Neural cell (in vitro differentiated cells): ENCODE measurements around the gene NRCAM.

ENCODE experiments used
- EP300 ChIP-seq: fragments of 450-650 bp; conservative IDR thresholded peaks from 2 replicates; pipeline ENCODE4 v1.6.1; 2014; ENCODE audit warnings: antibody characterized with exemption, mild to moderate bottlenecking, moderate library complexity; ENCODE audit not compliant: poor library complexity, severe bottlenecking
- EZH2 ChIP-seq: fragments of 200-600, 300-800 bp; shearing (Covaris generic), sonication (generic); IDR thresholded peaks from 2 replicates; pipeline ENCODE4 v1.6.1; 2014; ENCODE audit warnings: antibody characterized with exemption, low read length, borderline replicate concordance, mild to moderate bottlenecking; ENCODE audit not compliant: insufficient read depth, poor library complexity, severe bottlenecking

GRCh38 chr7:108358553-108358952 lies 97.7 kb downstream of the NRCAM start:
- no peak for TF ChIP-seq EZH2
- TF ChIP-seq EP300: no peak
